Keratinocyte (primary cell): Measurements from ENCODE around the gene NEURL1.

Experiments
- CTCF ChIP-seq, 3 experiments: IDR thresholded peaks in 1 of 3; conservative IDR thresholded peaks in 1 of 3; optimal IDR thresholded peaks in 1 of 3; 2 replicates in 2 of 3; 3 replicates in 1 of 3; pipeline versions ENCODE3 to v1.5.1; 2011; ENCODE audit warnings: low read length in 3 of 3, mild to moderate bottlenecking in 3 of 3, moderate library complexity in 2 of 3, control low read depth in 1 of 3, inconsistent platforms in 1 of 3; ENCODE audit not compliant: insufficient read depth in 2 of 3; ENCODE audit errors: extremely low read depth in 1 of 3
- EZH2 ChIP-seq: IDR thresholded peaks from one replicate; pipeline ENCODE4 v1.6.1; 2012; ENCODE audit warnings: inconsistent platforms, mild to moderate bottlenecking, low read length, moderate library complexity

DNA sequence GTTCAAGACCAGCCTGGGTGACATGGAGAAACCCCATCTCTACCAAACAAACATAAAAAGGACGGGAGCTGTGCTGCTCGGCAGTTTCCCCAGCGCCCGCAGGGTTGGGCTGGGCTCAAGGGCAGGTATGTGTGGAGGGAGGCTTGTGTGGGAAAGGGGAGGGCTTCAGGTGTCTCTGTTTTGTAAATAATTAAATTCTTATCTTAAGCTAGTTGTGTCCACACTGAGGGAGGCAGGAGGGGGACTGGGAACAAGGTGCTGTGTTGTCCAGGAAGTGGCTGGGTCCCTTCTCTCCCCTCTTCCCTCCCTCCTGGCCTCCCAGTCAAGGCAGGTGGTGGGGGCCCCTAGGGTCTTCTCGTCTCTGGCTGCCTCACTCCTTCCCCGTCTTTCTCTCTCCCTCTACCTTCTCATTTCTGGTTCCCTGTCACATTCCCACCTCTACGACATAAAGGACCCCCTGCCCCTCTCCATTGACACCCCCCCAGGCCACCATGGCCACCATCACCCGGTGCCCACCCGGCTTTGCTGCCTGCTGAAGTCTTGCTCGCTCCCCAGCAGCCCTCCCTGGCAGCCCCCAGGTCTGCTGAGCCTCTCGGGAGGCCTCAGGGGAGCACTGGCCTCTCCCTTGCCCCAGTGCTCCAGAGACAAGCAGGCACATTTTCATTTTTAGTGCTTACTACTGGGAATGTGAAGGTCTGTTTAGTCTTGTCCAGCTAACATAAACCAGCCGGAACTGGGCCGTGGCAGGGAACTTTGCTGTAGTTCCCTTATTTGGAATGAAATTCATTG lies 19.3 kb downstream of the NEURL1 start:
- TF ChIP-seq EZH2: no peak
- TF ChIP-seq CTCF (optimal IDR thresholded peaks at IDR 0.05 in 1 of 3, IDR thresholded peaks at IDR 0.05 in 1 of 3, conservative IDR thresholded peaks at IDR 0.05 in 1 of 3; ENCODE audit: extremely low read depth in 1 of 3, insufficient read depth in 2 of 3, low read length in 3 of 3): no peak
